NCI-H345 treated with DMSO at 0.1 percent for 48 hours (cell line): ENCODE measurements around the gene RAB3GAP2.
"Not testable (repeated sequence)": the region's sequence is repeated elsewhere in the genome, so short reads cannot be mapped to it uniquely, and the experiment has no call there.

Experiments
- DNase-seq: peaks from one replicate; lab custom pipeline; 2025; ENCODE audit not compliant: unreplicated experiment; lab: John Stamatoyannopoulos, UW

Gene RAB3GAP2

DNA sequence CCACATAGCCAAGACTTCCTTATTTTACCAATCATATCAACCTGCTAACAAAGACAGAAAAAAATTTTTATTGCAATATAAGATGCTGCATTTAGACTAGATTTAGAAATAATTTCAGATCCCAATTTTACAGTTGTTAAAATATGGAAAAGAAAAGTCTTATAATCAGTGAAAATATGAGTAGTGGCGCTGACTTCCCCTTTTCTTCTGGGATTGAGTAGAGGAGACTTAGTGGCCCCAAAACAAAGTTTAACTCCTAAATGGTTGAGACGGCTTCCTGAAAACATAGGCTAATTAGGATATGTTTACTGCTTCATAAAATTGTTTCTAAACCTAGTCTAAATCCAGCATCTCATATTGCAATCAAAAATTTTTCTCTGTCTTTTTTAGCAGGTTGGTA, 68.4 kb downstream of the RAB3GAP2 start:
- no peak for DNase-seq

DNA sequence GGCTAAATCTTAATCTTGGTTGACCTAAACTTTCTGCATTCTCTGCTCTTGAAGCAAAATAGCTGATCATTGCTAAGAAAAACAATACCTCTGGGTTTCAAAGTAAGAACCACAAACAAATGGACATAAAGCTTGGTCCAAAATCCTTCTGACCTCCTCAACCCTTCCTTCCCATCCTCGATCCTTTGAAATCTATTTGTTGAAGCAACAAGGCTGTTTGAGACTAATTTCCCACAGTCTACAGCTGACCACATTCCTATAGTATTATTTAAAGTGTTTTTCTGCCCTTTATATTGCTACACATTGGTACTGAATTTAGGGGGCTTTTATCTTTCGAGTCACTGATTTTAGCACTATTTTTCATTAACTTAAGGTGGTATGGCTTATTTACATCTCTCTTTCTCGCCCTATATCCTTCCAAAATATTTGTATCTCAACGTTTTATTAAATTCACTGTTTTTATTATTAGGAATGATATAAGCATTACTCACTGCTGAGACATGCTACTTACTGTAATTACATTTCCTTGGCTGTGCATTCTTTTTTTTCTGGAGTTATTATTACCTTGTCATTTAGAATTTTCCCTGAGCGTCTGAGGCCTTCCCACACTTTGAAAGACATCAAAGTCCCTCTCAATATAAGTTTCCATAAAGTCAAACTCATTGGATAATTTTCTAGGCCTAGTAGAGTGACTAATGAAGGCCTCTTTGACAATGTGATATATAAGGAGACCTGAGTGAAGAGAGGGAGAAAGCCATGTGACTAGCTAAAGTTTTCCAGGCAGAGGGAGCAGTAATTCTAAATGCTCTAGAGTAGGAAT, 73.9 kb downstream of the RAB3GAP2 start:
- no peak for DNase-seq

GRCh38 chr1:220195701-220196100, 76.6 kb downstream of the RAB3GAP2 start:
- DNase-seq = no peak

- DNase-seq = no peak
These were observed 82.4 kb downstream of the RAB3GAP2 start for GRCh38 chr1:220189750-220190347.

DNA sequence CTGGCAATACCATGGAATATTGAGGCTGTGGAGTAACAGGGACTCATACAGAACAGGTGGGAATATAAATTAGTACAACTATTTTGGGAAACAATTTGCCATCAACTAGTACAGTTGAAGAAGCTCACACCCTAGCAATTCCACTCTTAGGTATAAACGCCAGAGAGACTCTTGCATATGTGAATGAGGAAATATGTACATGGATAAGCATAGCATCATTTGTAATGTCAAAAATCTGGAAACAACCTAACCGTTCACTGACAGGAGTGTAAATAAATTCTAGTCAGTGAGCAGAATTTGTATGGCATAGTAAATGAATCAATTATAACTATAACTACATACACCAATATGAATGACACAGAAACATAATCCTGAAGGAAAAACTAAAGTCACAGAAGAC, 83.7 kb downstream of the RAB3GAP2 start:
- DNase-seq = no peak

GRCh38 chr1:220186752-220187151, 85.5 kb downstream of the RAB3GAP2 start:
- DNase-seq = no peak

GRCh38 chr1:220184506-220184905, 87.7 kb downstream of the RAB3GAP2 start:
- DNase-seq = no peak

GRCh38 chr1:220182656-220183055, 89.6 kb downstream of the RAB3GAP2 start:
- no peak for DNase-seq

DNA sequence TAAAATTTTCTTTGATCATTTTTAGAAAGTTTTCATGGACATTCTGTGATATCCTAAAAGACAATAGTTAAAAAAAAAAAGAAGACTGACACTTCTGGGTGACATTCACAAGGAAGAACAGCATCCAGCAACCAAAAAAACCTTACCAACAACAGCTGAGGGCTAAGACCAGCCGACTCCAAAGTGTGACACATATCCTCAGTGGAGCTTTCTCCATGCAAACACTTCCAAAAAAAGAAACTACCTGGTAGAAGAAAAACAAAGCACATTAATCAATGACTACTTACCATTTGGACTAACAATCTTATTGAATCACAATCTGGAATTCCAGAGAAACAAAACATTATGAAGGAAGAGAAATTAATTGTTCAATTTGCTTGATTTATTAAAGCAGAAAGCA, 90.1 kb downstream of the RAB3GAP2 start:
- no peak for DNase-seq

GRCh38 chr1:220176540-220176939, 95.7 kb downstream of the RAB3GAP2 start:
- DNase-seq = no peak

DNA sequence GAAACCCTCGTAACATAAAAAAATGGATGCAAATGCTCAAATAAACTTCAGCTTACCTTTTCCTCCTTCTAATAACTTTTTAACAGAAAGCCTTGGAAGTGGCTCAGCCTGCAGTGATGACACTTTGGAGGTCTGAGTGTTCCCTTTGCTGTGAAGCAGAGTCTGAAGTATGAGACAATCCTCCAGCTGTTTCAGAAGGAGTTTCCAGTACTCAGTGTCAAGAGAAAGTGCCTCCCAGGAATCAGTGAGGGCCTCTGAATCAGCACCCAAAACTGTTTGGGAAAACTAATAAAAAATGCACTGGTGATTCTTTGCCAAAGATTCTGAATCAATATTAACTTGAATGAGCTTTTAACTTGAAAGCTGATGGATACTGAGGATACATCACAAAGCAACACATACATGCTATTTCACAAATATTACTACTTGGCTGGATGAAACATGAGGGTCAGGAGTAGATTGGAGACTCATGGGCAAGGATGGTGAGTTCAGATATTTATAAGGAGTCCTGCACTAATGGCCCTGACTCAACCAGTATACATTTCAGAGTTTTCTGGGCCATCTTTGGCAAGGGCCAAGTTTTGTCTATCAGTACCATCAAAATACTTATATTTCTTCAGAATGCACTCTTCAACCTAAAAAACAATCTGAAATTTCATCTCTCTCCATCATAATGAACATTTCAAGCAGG, 101.3 kb downstream of the RAB3GAP2 start:
- no peak for DNase-seq

DNA sequence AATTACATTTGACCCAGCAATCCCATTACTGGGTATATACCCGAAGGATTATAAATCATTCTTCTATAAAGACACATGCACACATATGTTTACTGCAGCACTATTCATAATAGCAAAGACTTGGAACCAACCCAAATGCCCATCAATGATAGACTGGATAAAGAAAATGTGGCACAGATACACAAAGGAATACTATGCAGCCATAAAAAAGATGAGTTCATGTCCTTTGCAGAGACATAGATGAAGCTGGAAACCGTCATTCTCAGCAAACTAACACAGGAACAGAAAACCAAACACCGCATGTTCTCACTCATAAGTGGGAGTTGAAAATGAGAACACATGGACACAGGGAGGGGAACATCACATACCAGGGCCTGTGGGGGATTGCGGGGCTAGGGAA, 102.4 kb downstream of the RAB3GAP2 start:
- DNase-seq = not testable (repeated sequence)

GRCh38 chr1:220166853-220167252, 105.4 kb downstream of the RAB3GAP2 start:
- no peak for DNase-seq

- DNase-seq = no peak
These were observed 107.7 kb downstream of the RAB3GAP2 start for GRCh38 chr1:220164517-220164916.

DNA sequence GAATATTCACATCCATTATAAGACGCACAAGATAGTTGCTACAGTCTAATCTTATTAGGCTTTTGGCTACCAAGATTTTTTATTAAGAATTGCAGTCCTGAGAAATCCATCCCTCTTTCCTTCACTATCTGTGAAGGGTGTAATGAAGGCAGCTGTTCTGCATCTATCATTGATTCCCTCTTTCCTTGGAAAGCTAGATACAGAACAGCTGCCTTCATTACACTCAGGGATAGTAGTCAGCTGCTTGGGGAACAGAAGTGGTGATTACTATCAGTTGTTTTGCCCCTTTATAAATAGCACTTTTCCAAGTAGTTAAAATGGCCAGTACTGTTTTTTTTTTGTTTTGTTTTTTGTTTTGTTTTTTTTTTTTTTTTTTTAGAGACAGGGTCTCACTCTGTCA, 108.1 kb downstream of the RAB3GAP2 start:
- DNase-seq = no peak

DNA sequence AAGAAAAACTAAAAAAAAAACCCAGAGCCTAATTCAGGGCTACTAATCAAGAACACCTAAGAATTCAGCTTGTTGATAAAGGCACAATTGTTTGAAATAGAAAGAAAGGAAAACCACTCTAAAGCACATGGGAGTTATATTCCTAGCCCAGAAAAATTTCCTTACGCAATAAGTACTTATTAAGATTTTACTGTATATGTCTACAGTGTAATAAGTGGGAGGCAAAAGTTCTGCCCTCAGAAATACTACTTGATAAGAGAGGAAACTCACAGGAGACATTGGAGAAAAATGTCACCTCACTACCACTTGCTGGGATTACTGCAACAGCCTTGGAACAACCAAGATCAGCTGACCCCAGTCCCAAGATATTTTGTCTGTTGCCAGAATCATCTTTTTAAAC, 112.2 kb downstream of the RAB3GAP2 start:
- DNase-seq = no peak

DNA sequence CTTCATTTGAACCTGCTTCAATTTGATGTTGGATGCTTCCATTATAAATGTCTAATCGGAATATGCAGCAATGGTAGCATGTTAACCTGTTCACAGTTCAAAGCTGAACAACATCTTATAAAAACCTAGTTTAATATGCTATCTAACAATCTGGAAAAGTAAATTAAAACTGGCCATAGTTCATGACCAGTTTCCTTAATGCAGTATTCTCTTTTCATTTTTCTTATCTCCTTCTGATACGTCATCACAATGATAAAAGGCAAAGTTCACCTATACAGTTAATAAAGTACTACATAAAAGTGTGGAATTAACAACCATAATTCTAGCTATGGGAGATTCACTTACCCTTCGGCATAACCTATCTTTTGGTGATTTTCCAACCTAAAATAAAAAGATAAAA, 113.2 kb downstream of the RAB3GAP2 start:
- DNase-seq = no peak

DNA sequence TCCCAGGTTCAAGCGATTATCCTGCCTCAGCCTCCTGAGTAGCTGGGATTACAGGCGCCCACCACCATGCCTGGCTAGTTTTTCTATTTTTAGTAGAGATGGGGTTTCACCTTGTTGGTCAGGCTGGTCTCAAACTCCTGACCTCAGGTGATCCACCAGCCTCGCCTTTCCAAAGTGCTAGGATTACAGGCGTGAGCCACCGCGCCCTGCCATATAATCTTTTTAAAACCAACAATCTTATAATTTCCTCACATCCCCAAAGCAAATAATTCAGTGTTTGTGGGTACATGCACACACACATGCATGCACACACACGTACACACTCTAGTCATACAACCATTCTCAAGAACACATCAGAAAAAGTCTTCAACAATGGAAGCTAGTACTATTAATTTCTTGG, 113.7 kb downstream of the RAB3GAP2 start:
- not testable (repeated sequence) for DNase-seq

DNA sequence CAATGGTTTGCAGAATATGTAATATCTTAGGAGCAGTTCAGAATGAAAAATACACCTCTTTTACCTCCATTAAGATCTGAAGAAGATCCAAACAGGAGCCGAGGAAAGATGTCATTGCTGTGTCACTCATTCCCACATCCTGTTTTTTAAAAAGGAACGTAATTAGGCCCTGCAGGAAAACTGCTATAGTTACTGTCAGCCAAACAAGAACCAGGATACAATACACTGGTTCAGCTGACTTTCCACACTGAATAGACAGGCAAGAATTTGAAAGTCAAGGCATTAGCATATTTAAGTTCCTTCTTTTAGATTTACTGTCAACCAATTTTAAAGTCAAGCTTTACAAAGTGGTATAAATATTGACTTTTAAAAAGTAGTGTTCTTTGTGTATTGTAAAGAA, 114.5 kb downstream of the RAB3GAP2 start:
- DNase-seq = no peak

- no peak for DNase-seq
These were observed 115.6 kb downstream of the RAB3GAP2 start for GRCh38 chr1:220156620-220157146.

- no peak for DNase-seq
These were observed 119.1 kb downstream of the RAB3GAP2 start for GRCh38 chr1:220153147-220153546.

DNA sequence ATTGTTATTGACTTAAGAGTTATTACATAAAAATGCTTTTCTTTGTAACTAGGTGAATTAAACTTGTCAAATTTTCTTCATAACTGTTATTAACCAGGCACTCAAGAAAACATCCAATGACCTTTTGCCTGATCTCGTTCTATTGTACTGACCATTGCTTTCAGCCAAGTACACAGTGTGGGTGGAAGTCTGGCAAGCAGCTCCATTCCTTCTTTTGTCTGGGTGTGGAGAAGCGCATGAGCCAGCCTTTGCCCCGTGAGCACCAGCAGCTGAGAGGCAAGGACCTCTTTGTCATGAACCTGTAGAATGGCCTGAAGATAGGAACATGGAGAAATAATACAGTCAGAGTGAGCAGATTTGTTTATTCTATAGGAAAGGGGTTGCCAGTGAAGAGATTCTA, 120.8 kb downstream of the RAB3GAP2 start:
- DNase-seq = no peak
